C4-2B (cell line): ENCODE data around the gene TRDMT1.

ENCODE experiments used
- ZFX ChIP-seq: fragments of 450-650 bp; IDR thresholded peaks from 2 replicates; pipeline ENCODE4 v1.6.1; 2017
- TF ChIP-seq, protein P1 (sequence below): fragments of 450-650 bp; conservative IDR thresholded peaks from 2 replicates; pipeline ENCODE4 v1.5.1; 2017; ENCODE audit warnings: mild to moderate bottlenecking

- TF ChIP-seq, protein P1, sequence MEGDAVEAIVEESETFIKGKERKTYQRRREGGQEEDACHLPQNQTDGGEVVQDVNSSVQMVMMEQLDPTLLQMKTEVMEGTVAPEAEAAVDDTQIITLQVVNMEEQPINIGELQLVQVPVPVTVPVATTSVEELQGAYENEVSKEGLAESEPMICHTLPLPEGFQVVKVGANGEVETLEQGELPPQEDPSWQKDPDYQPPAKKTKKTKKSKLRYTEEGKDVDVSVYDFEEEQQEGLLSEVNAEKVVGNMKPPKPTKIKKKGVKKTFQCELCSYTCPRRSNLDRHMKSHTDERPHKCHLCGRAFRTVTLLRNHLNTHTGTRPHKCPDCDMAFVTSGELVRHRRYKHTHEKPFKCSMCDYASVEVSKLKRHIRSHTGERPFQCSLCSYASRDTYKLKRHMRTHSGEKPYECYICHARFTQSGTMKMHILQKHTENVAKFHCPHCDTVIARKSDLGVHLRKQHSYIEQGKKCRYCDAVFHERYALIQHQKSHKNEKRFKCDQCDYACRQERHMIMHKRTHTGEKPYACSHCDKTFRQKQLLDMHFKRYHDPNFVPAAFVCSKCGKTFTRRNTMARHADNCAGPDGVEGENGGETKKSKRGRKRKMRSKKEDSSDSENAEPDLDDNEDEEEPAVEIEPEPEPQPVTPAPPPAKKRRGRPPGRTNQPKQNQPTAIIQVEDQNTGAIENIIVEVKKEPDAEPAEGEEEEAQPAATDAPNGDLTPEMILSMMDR: no peak
- no peak for TF ChIP-seq ZFX
Measured at GRCh38 chr10:17209302-17209701, 7.8 kb upstream of the TRDMT1 start.
